ENCODE measurements around the gene GCH1. TPM values are rescaled to one million over a fixed set of nuclear protein-coding genes. Genes with fewer than 3 reads are reported as not detected.

Gene GCH1
- total RNA-seq, 2 experiments from 2014 or later, result 68.7 to 70.3 TPM

- Mint-ChIP-seq H3K27me3 (peaks cover 33% of the 10 kb centered on the region), H3K36me3 (ENCODE audit: low read depth) (no peaks in the 10 kb centered on the region), H3K27ac (no peak overlapping the region), H3K9me3 (peaks cover 7% of the 10 kb centered on the region), H3K4me1 (no peaks in the 10 kb centered on the region), H3K4me3 (no peak overlapping the region)
- POLR2A ChIA-PET, result no interaction called here
- CTCF ChIA-PET, result interaction anchor here (1.4 kb wide), 1 partner anchor 9 kb away, joined by 5 read pairs; no protein-coding TSS in a partner anchor
- no peak for DNase-seq
Measured at GRCh38 chr14:54796961-54797360, 105.7 kb downstream of the GCH1 start.

- ChIA-PET POLR2A (no interaction called here), CTCF (interaction anchor here (1.2 to 1.3 kb wide), 2 partner anchors 11 to 21 kb away, joined by 6 read pairs; no protein-coding TSS in a partner anchor)
Measured at GRCh38 chr14:54794796-54795195, 107.8 kb downstream of the GCH1 start.

GRCh38 chr14:54794159-54794558 lies 108.5 kb downstream of the GCH1 start:
- Mint-ChIP-seq H3K9me3 (peaks cover 7% of the 10 kb centered on the region), H3K27ac (no peak overlapping the region), H3K4me3 (no peak overlapping the region), H3K36me3 (ENCODE audit: low read depth) (no peaks in the 10 kb centered on the region), H3K27me3 (peaks cover 14% of the 10 kb centered on the region), H3K4me1 (no peaks in the 10 kb centered on the region)
- POLR2A ChIA-PET, result no interaction called here
- CTCF ChIA-PET, result interaction anchor here (0.7 to 1.4 kb wide), 4 partner anchors 11 to 21 kb away, joined by 4 to 6 read pairs (median 5); no protein-coding TSS in a partner anchor
- no peak for DNase-seq

More at GRCh38 chr14:54794796-54795195, 107.8 kb downstream of the GCH1 start:
- H3K4me1 Mint-ChIP-seq, result no peaks in the 10 kb centered on the region
- peaks cover 16% of the 10 kb centered on the region for H3K27me3 Mint-ChIP-seq
- no peak overlapping the region for H3K4me3 Mint-ChIP-seq
- H3K36me3 Mint-ChIP-seq (ENCODE audit: low read depth), result no peaks in the 10 kb centered on the region
- peaks cover 7% of the 10 kb centered on the region for H3K9me3 Mint-ChIP-seq
- no peak for DNase-seq
- no peak overlapping the region for H3K27ac Mint-ChIP-seq

- H3K4me3 Mint-ChIP-seq, result no peak overlapping the region
- no peak overlapping the region for H3K27ac Mint-ChIP-seq
- peaks cover 8% of the 10 kb centered on the region for H3K27me3 Mint-ChIP-seq
- H3K4me1 Mint-ChIP-seq, result no peaks in the 10 kb centered on the region
- DNase-seq, result no peak
- peaks cover 7% of the 10 kb centered on the region for H3K9me3 Mint-ChIP-seq
- H3K36me3 Mint-ChIP-seq (ENCODE audit: low read depth), result no peaks in the 10 kb centered on the region
- CTCF ChIA-PET, result interaction anchor here (0.7 kb wide), 1 partner anchor 149 kb away, joined by 3 read pairs; no protein-coding TSS in a partner anchor
- POLR2A ChIA-PET, result no interaction called here
Measured at GRCh38 chr14:54792288-54792687, 110.3 kb downstream of the GCH1 start.

Other genes starting within 250 kb of the GCH1 start
- gene WDHD1, start 124.3 kb upstream of the GCH1 start, total RNA-seq, result 10 to 100 TPM; 36.2 to 36.9 TPM
- 10 to 100 TPM; 24.2 to 32.0 TPM for gene SOCS4, start 124.4 kb upstream of the GCH1 start, total RNA-seq
- 100 to 1,000 TPM; 100 to 104 TPM for gene MAPK1IP1L, start 148.8 kb upstream of the GCH1 start, total RNA-seq
- gene LGALS3, start 226.4 kb upstream of the GCH1 start, total RNA-seq, result 10 to 100 TPM; 70.5 to 71.3 TPM